ENCODE measurements around the gene KRT39.

DNA sequence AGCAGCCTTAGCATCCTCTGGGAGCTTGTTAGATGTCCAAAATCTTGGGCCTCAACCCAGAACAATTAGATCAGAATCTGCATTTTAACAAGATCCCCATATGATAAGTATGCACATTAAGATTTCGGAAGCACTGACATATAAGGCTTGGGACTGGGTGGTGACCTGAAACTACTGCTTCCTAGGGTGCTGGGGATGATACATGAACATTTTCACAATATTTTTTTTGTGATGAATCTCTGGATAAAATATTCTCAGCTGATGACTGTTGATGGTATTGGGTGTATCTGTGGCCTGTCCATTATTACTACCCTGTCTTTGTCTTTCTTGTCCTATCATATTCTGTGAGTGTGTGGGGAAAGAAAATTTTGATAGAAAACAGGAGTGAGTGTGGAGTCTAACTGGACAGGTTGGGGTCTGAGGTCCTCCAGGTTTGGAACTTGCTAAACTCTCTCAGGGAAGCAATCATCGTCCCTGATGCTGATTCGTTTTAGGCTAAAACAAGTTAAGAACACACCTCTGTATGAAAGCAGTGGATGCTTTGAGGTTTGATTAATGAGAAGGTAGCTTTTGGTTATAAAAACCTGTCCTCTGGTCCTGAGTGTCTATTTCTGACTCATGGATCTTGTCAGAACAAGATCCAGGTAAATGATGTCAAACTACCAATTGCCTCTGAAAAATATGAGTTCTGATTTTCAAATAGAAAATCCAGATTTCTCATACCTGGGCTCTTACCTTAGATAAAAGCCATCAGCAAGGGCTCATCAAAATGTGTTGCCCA lies 52.5 kb downstream of the KRT39 start:
- TF ChIP-seq, protein P1, sequence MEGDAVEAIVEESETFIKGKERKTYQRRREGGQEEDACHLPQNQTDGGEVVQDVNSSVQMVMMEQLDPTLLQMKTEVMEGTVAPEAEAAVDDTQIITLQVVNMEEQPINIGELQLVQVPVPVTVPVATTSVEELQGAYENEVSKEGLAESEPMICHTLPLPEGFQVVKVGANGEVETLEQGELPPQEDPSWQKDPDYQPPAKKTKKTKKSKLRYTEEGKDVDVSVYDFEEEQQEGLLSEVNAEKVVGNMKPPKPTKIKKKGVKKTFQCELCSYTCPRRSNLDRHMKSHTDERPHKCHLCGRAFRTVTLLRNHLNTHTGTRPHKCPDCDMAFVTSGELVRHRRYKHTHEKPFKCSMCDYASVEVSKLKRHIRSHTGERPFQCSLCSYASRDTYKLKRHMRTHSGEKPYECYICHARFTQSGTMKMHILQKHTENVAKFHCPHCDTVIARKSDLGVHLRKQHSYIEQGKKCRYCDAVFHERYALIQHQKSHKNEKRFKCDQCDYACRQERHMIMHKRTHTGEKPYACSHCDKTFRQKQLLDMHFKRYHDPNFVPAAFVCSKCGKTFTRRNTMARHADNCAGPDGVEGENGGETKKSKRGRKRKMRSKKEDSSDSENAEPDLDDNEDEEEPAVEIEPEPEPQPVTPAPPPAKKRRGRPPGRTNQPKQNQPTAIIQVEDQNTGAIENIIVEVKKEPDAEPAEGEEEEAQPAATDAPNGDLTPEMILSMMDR (IDR thresholded peaks at IDR 0.05 in 4 of 5, conservative IDR thresholded peaks at IDR 0.05 in 1 of 5) = no peak
- no peak for TF ChIP-seq POLR2A (IDR thresholded peaks at IDR 0.05)
